Heart left ventricle (tissue), 16 donors: Measurements from ENCODE around the gene GADD45B. TPM values are rescaled to one million over a fixed set of nuclear protein-coding genes. Genes with fewer than 3 reads are reported as not detected.
A peak's percentile ranks its signal among the peaks of the same experiment; 100 is the strongest.

Source experiments
- ATAC-seq, 4 donors: fragments of 200-7000 bp; cut with Tn5 transposase; one replicate each; pipeline ENCODE4 v1.9.1; 2020 to 2022; ENCODE audit warnings: moderate library complexity in 4 of 4, mild to moderate bottlenecking in 3 of 4, moderate number of reproducible peaks in 1 of 4
- DNase-seq, 5 donors: peaks; one replicate each; pipeline ENCODE4 v3.0.0-alpha.2; 2020
- H3K27ac ChIP-seq, 12 donors: fragments of 200-600 bp; sonication (generic) in 4 of 12; one replicate each; pipeline versions ENCODE4 v1.5.0 to v1.8.0; 2016 to 2022; ENCODE audit warnings: mild to moderate bottlenecking in 2 of 12
- H3K27me3 ChIP-seq, 9 donors: fragments of 200-600 bp; sonication (generic) in 2 of 9; one replicate each; pipeline versions ENCODE4 v1.5.1 to v1.8.0; 2016 to 2022; ENCODE audit warnings: mild to moderate bottlenecking in 3 of 9
- H3K36me3 ChIP-seq, 9 donors: fragments of 200-600 bp; sonication (generic) in 2 of 9; one replicate each; pipeline versions ENCODE4 v1.5.0 to v1.8.0; 2018 to 2022; ENCODE audit warnings: mild to moderate bottlenecking in 2 of 9
- H3K4me1 ChIP-seq, 12 donors: fragments of 200-600 bp; sonication (generic) in 4 of 12; one replicate each; pipeline versions ENCODE4 v1.5.0 to v1.8.0; 2016 to 2022; ENCODE audit warnings: mild to moderate bottlenecking in 3 of 12
- H3K4me3 ChIP-seq, 12 donors: fragments of 200-600 bp; sonication (generic) in 4 of 12; one replicate each; pipeline versions ENCODE4 v1.5.0 to v1.8.0; 2017 to 2022; ENCODE audit warnings: mild to moderate bottlenecking in 9 of 12, moderate library complexity in 4 of 12
- H3K9me3 ChIP-seq, 12 donors: fragments of 200-600 bp; sonication (generic) in 4 of 12; one replicate each; pipeline versions ENCODE4 v1.5.0 to v1.8.0; 2016 to 2022; ENCODE audit warnings: mild to moderate bottlenecking in 1 of 12
- CTCF ChIP-seq, 12 donors: fragments of 200-600 bp; sonication (generic) in 4 of 12; IDR thresholded peaks; one replicate each; pipeline versions ENCODE4 v1.5.0 to v1.8.0; 2018 to 2022; ENCODE audit warnings: antibody characterized with exemption in 12 of 12, mild to moderate bottlenecking in 5 of 12
- POLR2A ChIP-seq, 2 donors: fragments of 450-650 bp; IDR thresholded peaks; one replicate each; pipeline ENCODE4 v1.6.1; 2017; ENCODE audit warnings: antibody characterized with exemption in 2 of 2, mild to moderate bottlenecking in 2 of 2, moderate library complexity in 2 of 2
- WGBS, 4 donors: extraction: QIAGEN DNeasy Blood & Tissue Kit in 2 of 4; methylation state at CpG; one replicate each; pipeline versions ENCODE4 v1.1.5 to v1.1.7; 2013 to 2018; 5-methylcytosine and 5-hydroxymethylcytosine counted together
- intact Hi-C, 10 donors: fragments of 100-400 bp; cut with DNase I; formaldehyde crosslinking; loops; one replicate each; pipeline versions ENCODE4 v1.11.1 to v1.14.2; 2022
- polyA plus RNA-seq, 2 donors: library from polyadenylated mRNA; stranded (reverse); fragments of 200-250 nt; gene quantifications; one replicate each; pipeline ENCODE4 v1.2.3, GENCODE V29; 2013
- total RNA-seq, 9 donors: library from RNA; depleted of rRNA in 2 of 9; stranded (reverse); fragments of >200 nt in 2 of 9; fragmentation: NEBNext Ultra II Directional in 3 of 9; extraction: Animal tissue kit (Norgen Biotek cat#: 25700) in 3 of 9; gene quantifications; one replicate each; pipeline versions ENCODE4 v1.1.0 to v1.2.4, GENCODE V29; 2016 to 2023
- donor health status: ischemic (EF 13 %, LVEDD 7.1; RV severe dilation, severe dysfunction).
- donor health status: healthy with polysubstance abuse.
- donor health status: DM: no; HTN: yes; CAD: no.
- donor health status: DM: no; HTN: no; CAD: no.
- donor health status: ischemic (EF 25% LVEDD 6.9; RV normal size, moderate dysfunction).
- donor health status: ischemic (EF 25% LVEDD 5.7; RV mildly dilated, moderate dysfunction).
- donor health status: healthy.
- donor health status: DM: yes; HTN: yes; CAD: no.
- donor health status: ischemic (EF 35%, LVEDD 5.7; RV mildly dilated, moderate dysfunction).
- donor health status: nonischemic (EF 11% LVEDD 7.7; RV severe dilation, severe dysfunction).
- donor health status: DM: yes; HTN: yes; CAD: no.
- donor health status: PGD.
- donor health status: ischemic (EF 29% LVEDD 5.4; RV normal size, mild dysfunction).
- donor health status: nonischemic (EF 23%, LVEDD 6.1; RV moderate dilation, normal function).

Gene GADD45B
- total and polyA plus RNA-seq, 11 donors = 20.3 to 155 (median 47.3) TPM

GRCh38 chr19:2454962-2455850, 20.7 kb upstream of the GADD45B start:
- peaks cover 0 to 5% (median 0%) of the 10 kb centered on the region in 9 donors for H3K36me3 ChIP-seq
- DNase-seq (no peak), ATAC-seq (peak in 1 of 4 donors; percentile 23)
- H3K27me3 ChIP-seq = no peaks in the 10 kb centered on the region
- no peak for TF ChIP-seq CTCF (IDR thresholded peaks at IDR 0.05)
- TF ChIP-seq POLR2A (IDR thresholded peaks at IDR 0.05) = no peak
- H3K9me3 ChIP-seq = no peaks in the 10 kb centered on the region
- WGBS, 4 donors = 73 to 96% (median 82%) methylated on average over 10 to 14 of the region's 14 CpGs
- H3K4me1 ChIP-seq = peaks cover 0 to 21% (median 11%) of the 10 kb centered on the region in 12 donors
- H3K4me3 ChIP-seq = peak overlapping the region; percentile 68 to 99 (median 90)
- peak overlapping the region in 3 of 12 donors; percentile 53 to 69 (median 54) for H3K27ac ChIP-seq
- intact Hi-C loops = no loop called here

- no peak for TF ChIP-seq CTCF (IDR thresholded peaks at IDR 0.05)
- no peak for TF ChIP-seq POLR2A (IDR thresholded peaks at IDR 0.05)
- ATAC-seq = peak in 2 of 4 donors; percentile 21 to 26
These were observed 19.9 kb upstream of the GADD45B start for GRCh38 chr19:2455851-2456570.

GRCh38 chr19:2457394-2458037, 18.4 kb upstream of the GADD45B start:
- DNase-seq = no peak
- WGBS, 4 donors = 85 to 93% (median 86%) methylated on average over 8 of the region's 8 CpGs
- no peak for ATAC-seq

More at GRCh38 chr19:2455851-2456570, 19.9 kb upstream of the GADD45B start:
- peaks cover 0 to 21% (median 11%) of the 10 kb centered on the region in 12 donors for H3K4me1 ChIP-seq
- H3K4me3 ChIP-seq = peak overlapping the region; percentile 68 to 99 (median 90)
- H3K36me3 ChIP-seq = peaks cover 0 to 4% (median 0%) of the 10 kb centered on the region in 9 donors
- intact Hi-C loops = no loop called here
- H3K27me3 ChIP-seq = no peaks in the 10 kb centered on the region
- DNase-seq = peak in 3 of 5 donors; percentile 40 to 68 (median 51)
- WGBS, 4 donors = 0 to 2% (median 1%) methylated on average over 12 to 62 of the region's 62 CpGs
- H3K27ac ChIP-seq = peak overlapping the region in 7 of 12 donors; percentile 2 to 71 (median 54)
- no peaks in the 10 kb centered on the region for H3K9me3 ChIP-seq

More at GRCh38 chr19:2457394-2458037, 18.4 kb upstream of the GADD45B start:
- no peaks in the 10 kb centered on the region for H3K9me3 ChIP-seq
- peaks cover 0 to 33% (median 18%) of the 10 kb centered on the region in 12 donors for H3K4me1 ChIP-seq
- TF ChIP-seq POLR2A (IDR thresholded peaks at IDR 0.05) (no peak), CTCF (IDR thresholded peaks at IDR 0.05) (no peak)
- H3K4me3 ChIP-seq = peak overlapping the region in 11 of 12 donors; percentile 30 to 99 (median 68)
- no peaks in the 10 kb centered on the region for H3K27me3 ChIP-seq
- intact Hi-C loops = no loop called here
- no peaks in the 10 kb centered on the region for H3K36me3 ChIP-seq
- H3K27ac ChIP-seq = peak overlapping the region in 11 of 12 donors; percentile 13 to 85 (median 73)
